H1 (cell line): ENCODE results near the gene GALNT17. TPM values are rescaled to one million over a fixed set of nuclear protein-coding genes. Genes with fewer than 3 reads are reported as not detected.

Source experiments
- CTCF ChIA-PET: fragments of 300-600 bp; sonication (Branson Sonifier 250); formaldehyde crosslinking; loops from one replicate; lab custom pipeline; 2021; ENCODE audit not compliant: partially characterized antibody; lab: Charles Lee
- POLR2A ChIA-PET: fragments of 300-600 bp; sonication (Branson Sonifier 250); formaldehyde crosslinking; loops from one replicate; lab custom pipeline; 2021; ENCODE audit warnings: inconsistent platforms; ENCODE audit not compliant: partially characterized antibody; lab: Charles Lee
- DNase-seq, 2 experiments: peaks; one replicate each; pipeline versions ENCODE4 v3.0.0 to v3.0.0-alpha.2; 2010 to 2022; ENCODE audit warnings: low spot score in 2 of 2, low read depth in 1 of 2, mixed read lengths in 1 of 2
- FAIRE-seq: peaks from 2 replicates; lab custom pipeline; 2011; peaks lifted over from hg19 to GRCh38; lab: Jason Lieb, UNC
- H2AFZ ChIP-seq: 2 replicates; pipeline ENCODE4 v1.8.1; 2012; ENCODE audit warnings: low read length, inconsistent platforms
- H2AK5ac ChIP-seq: 2 replicates; pipeline ENCODE4 v1.6.1; 2013; ENCODE audit warnings: low read depth, low read length
- H2BK120ac ChIP-seq: replicated peaks from 2 replicates; pipeline ENCODE3; 2013; ENCODE audit warnings: low read depth, low read length, inconsistent platforms
- H2BK12ac ChIP-seq: 2 replicates; pipeline ENCODE4 v1.6.1; 2013; ENCODE audit warnings: low read depth, low read length
- H2BK15ac ChIP-seq: 2 replicates; pipeline ENCODE4 v1.6.1; 2013; ENCODE audit warnings: low read length
- H2BK20ac ChIP-seq: 2 replicates; pipeline ENCODE4 v1.6.1; 2013; ENCODE audit warnings: low read length
- H2BK5ac ChIP-seq: 2 replicates; pipeline ENCODE4 v1.6.1; 2013; ENCODE audit warnings: low read depth, low read length
- H3K14ac ChIP-seq: 2 replicates; pipeline ENCODE4 v1.6.1; 2013; ENCODE audit warnings: inconsistent platforms; ENCODE audit not compliant: insufficient read length
- H3K18ac ChIP-seq: 2 replicates; pipeline ENCODE4 v1.6.1; 2013; ENCODE audit warnings: low read length; ENCODE audit errors: extremely low read depth
- H3K23ac ChIP-seq: 2 replicates; pipeline ENCODE4 v1.6.1; 2013; ENCODE audit warnings: inconsistent platforms; ENCODE audit not compliant: insufficient read length
- H3K23me2 ChIP-seq: 2 replicates; pipeline ENCODE4 v1.6.1; 2013; ENCODE audit warnings: low read depth, low read length
- H3K27ac ChIP-seq: 2 replicates; pipeline ENCODE4 v1.6.1; 2011; ENCODE audit warnings: low read depth, low read length, inconsistent platforms
- H3K27me3 ChIP-seq, 4 experiments: replicated peaks in 1 of 4; 1 replicate in 1 of 4; 2 replicates in 3 of 4; pipeline versions ENCODE4 v1.6.1 to v1.8.1; 2011 to 2013; ENCODE audit warnings: low read length in 3 of 4, mild to moderate bottlenecking in 3 of 4, inconsistent platforms in 2 of 4, mixed read lengths in 2 of 4, moderate library complexity in 1 of 4; ENCODE audit not compliant: control insufficient read depth in 3 of 4, insufficient read depth in 3 of 4; ENCODE audit errors: extremely low read depth in 1 of 4
- H3K36me3 ChIP-seq, 4 experiments: 2 replicates each; pipeline versions ENCODE4 v1.6.1 to v1.8.1; 2011 to 2013; ENCODE audit warnings: mild to moderate bottlenecking in 4 of 4, low read length in 3 of 4, moderate library complexity in 2 of 4, control low read depth in 1 of 4, inconsistent platforms in 1 of 4; ENCODE audit not compliant: insufficient read depth in 4 of 4, control insufficient read depth in 2 of 4
- H3K4ac ChIP-seq: replicated peaks from 2 replicates; pipeline ENCODE3; 2013; ENCODE audit warnings: low read length, low read depth, mixed read lengths, inconsistent platforms; ENCODE audit not compliant: insufficient read length
- H3K4me1 ChIP-seq, 4 experiments: replicated peaks in 1 of 4; 1 replicate in 1 of 4; 2 replicates in 3 of 4; pipeline versions ENCODE4 v1.6.1 to v1.8.1; 2011 to 2013; ENCODE audit warnings: low read length in 3 of 4, inconsistent platforms in 2 of 4, mixed read lengths in 1 of 4; ENCODE audit not compliant: insufficient read depth in 4 of 4, control insufficient read depth in 3 of 4
- H3K4me2 ChIP-seq, 2 experiments: 2 replicates each; pipeline versions ENCODE4 v1.6.1 to v1.8.1; 2011 to 2013; ENCODE audit warnings: low read depth in 2 of 2, low read length in 2 of 2, control low read depth in 1 of 2, inconsistent platforms in 1 of 2, mild to moderate bottlenecking in 1 of 2; ENCODE audit not compliant: insufficient read depth in 1 of 2
- H3K4me3 ChIP-seq, 4 experiments: fragments of 200-600, 300-600 bp in 1 of 4; sonication (generic), shearing (Covaris generic), sonication (Bioruptor Twin) in 1 of 4; 2 replicates each; pipeline versions ENCODE4 v1.5.1 to v1.8.1; 2011 to 2016; ENCODE audit warnings: low read length in 4 of 4, low read depth in 3 of 4, control low read depth in 2 of 4, inconsistent platforms in 2 of 4, mild to moderate bottlenecking in 2 of 4, mixed read lengths in 1 of 4, moderate library complexity in 1 of 4; ENCODE audit not compliant: insufficient read depth in 2 of 4; ENCODE audit errors: extremely low read depth in 1 of 4
- H3K56ac ChIP-seq: replicated peaks from 2 replicates; pipeline ENCODE3; 2013; ENCODE audit warnings: low read depth, mild to moderate bottlenecking, mixed read lengths, low read length, inconsistent platforms; ENCODE audit not compliant: insufficient read length
- H3K79me1 ChIP-seq: 2 replicates; pipeline ENCODE4 v1.6.1; 2013; ENCODE audit warnings: low read depth, low read length, control low read depth
- H3K79me2 ChIP-seq, 2 experiments: 2 replicates each; pipeline versions ENCODE4 v1.6.1 to v1.8.1; 2012 to 2013; ENCODE audit warnings: low read length in 2 of 2, mild to moderate bottlenecking in 2 of 2, inconsistent platforms in 1 of 2; ENCODE audit not compliant: insufficient read depth in 2 of 2, control insufficient read depth in 1 of 2
- H3K9ac ChIP-seq, 4 experiments: replicated peaks in 1 of 4; 1 replicate in 1 of 4; 2 replicates in 3 of 4; pipeline versions ENCODE4 v1.6.1 to v1.8.1; 2011 to 2013; ENCODE audit warnings: low read depth in 3 of 4, low read length in 3 of 4, control low read depth in 2 of 4, mild to moderate bottlenecking in 2 of 4, moderate library complexity in 2 of 4, inconsistent platforms in 1 of 4; ENCODE audit errors: extremely low read depth in 1 of 4
- H3K9me3 ChIP-seq, 2 experiments: 2 replicates each; pipeline versions ENCODE4 v1.6.1 to v1.8.1; 2012 to 2013; ENCODE audit warnings: mild to moderate bottlenecking in 2 of 2, moderate library complexity in 2 of 2, control low read depth in 1 of 2, inconsistent platforms in 1 of 2, low read depth in 1 of 2, low read length in 1 of 2, mixed read lengths in 1 of 2; ENCODE audit not compliant: insufficient read depth in 2 of 2
- H4K20me1 ChIP-seq, 2 experiments: replicated peaks in 1 of 2; 2 replicates each; pipeline versions ENCODE3 to v1.8.1; 2011 to 2013; ENCODE audit warnings: inconsistent platforms in 2 of 2, low read length in 2 of 2, mild to moderate bottlenecking in 1 of 2; ENCODE audit not compliant: insufficient read depth in 2 of 2, control insufficient read depth in 1 of 2
- H4K5ac ChIP-seq: 2 replicates; pipeline ENCODE4 v1.6.1; 2013; ENCODE audit warnings: low read length, low read depth, mixed read lengths, inconsistent platforms; ENCODE audit not compliant: insufficient read length
- H4K8ac ChIP-seq: 2 replicates; pipeline ENCODE4 v1.8.0; 2013; ENCODE audit warnings: mild to moderate bottlenecking, moderate library complexity, low read length, inconsistent platforms; ENCODE audit not compliant: insufficient read depth; ENCODE audit errors: extremely low read depth
- H4K91ac ChIP-seq: replicated peaks from 2 replicates; pipeline ENCODE3; 2013; ENCODE audit warnings: low read length, mixed read lengths, inconsistent platforms; ENCODE audit not compliant: insufficient read length
- ASH2L ChIP-seq: fragments of 200-600, 300-600 bp; sonication (generic); IDR thresholded peaks from one replicate; pipeline ENCODE4 v1.7.1; 2017; ENCODE audit warnings: low read length
- CHD2 ChIP-seq: IDR thresholded peaks from 2 replicates; pipeline ENCODE4 v1.6.1; 2012; ENCODE audit warnings: low read length, improper control_type of control experiment
- HDAC6 ChIP-seq: IDR thresholded peaks from one replicate; pipeline ENCODE4 v1.7.1; 2012; ENCODE audit warnings: low read depth, mild to moderate bottlenecking, inconsistent platforms, low read length, moderate library complexity
- KDM1A ChIP-seq: fragments of 200-600, 300-600 bp; sonication (generic); IDR thresholded peaks from 2 replicates; pipeline ENCODE4 v1.7.1; 2016; ENCODE audit warnings: mild to moderate bottlenecking, low read length, borderline replicate concordance
- KDM4A ChIP-seq: IDR thresholded peaks from one replicate; pipeline ENCODE4 v1.7.1; 2012; ENCODE audit warnings: low read depth, mild to moderate bottlenecking, moderate library complexity, low read length, inconsistent platforms; ENCODE audit not compliant: severe bottlenecking
- MAFK ChIP-seq: IDR thresholded peaks from 2 replicates; pipeline ENCODE4 v1.6.1; 2012; ENCODE audit warnings: low read depth, mild to moderate bottlenecking, improper control_type of control experiment, low read length
- NANOG ChIP-seq: IDR thresholded peaks from 2 replicates; pipeline ENCODE4 v1.6.1; 2011; ENCODE audit warnings: low read length, low read depth, mild to moderate bottlenecking, inconsistent platforms; ENCODE audit not compliant: insufficient read depth, poor library complexity, severe bottlenecking
- SRF ChIP-seq: IDR thresholded peaks from 2 replicates; pipeline ENCODE4 v1.6.1; 2011; ENCODE audit warnings: mild to moderate bottlenecking, low read depth, low read length, moderate library complexity
- TBP ChIP-seq: IDR thresholded peaks from 2 replicates; pipeline ENCODE4 v1.6.1; 2011; ENCODE audit warnings: low read depth, low read length, improper control_type of control experiment
- TCF12 ChIP-seq: IDR thresholded peaks from 2 replicates; pipeline ENCODE4 v1.6.1; 2011; ENCODE audit warnings: low read depth, mild to moderate bottlenecking, low read length
- TEAD4 ChIP-seq: IDR thresholded peaks from 2 replicates; pipeline ENCODE4 v1.6.1; 2012; ENCODE audit warnings: low read depth, low read length, inconsistent platforms, mixed read lengths
- WGBS, 2 experiments: shearing (Covaris generic) in 1 of 2; methylation state at CpG; one replicate each; pipeline versions ENCODE4 v1.1.6 to v1.1.7; 2013 to 2015; ENCODE audit warnings: low lambda C conversion rate in 2 of 2, mixed read lengths in 2 of 2, inconsistent platforms in 1 of 2, low coverage in 1 of 2, missing lambda C conversion rate in 1 of 2; ENCODE audit not compliant: insufficient replicate concordance in 2 of 2, insufficient coverage in 1 of 2, insufficient read length in 1 of 2; ENCODE audit errors: extremely low coverage in 1 of 2, missing lambda C conversion rate in 1 of 2; 5-methylcytosine and 5-hydroxymethylcytosine counted together
- polyA plus RNA-seq, 7 experiments: library from polyadenylated mRNA; depleted of rRNA in 3 of 7; stranded (reverse) in 5 of 7; unstranded in 2 of 7; fragments of >200 nt in 5 of 7; fragments of 200-250 nt in 2 of 7; gene quantifications; 1 replicate in 5 of 7; 2 replicates in 1 of 7; 4 replicates in 1 of 7; pipeline versions ENCODE4 v1.2.1 to v1.2.3, GENCODE V29; 2011 to 2013; ENCODE audit warnings: missing spikeins in 2 of 7, mixed read lengths in 2 of 7
- total RNA-seq: library from RNA; stranded (reverse); fragmentation: NEBNext Ultra II Directional; extraction: Animal tissue kit (Norgen Biotek cat#: 25700); gene quantifications from 2 replicates; pipeline ENCODE4 v1.2.1, GENCODE V29; 2021
- TF ChIP-seq, protein P1 (sequence below): IDR thresholded peaks from 2 replicates; pipeline ENCODE4 v1.6.1; 2012; ENCODE audit warnings: low read length, inconsistent platforms

GALNT17 gene
- total and polyA plus RNA-seq, 2 of the 8 experiments (the other 6 are each of a cell fraction or from before 2014, with no cell fraction given): 37.7 to 47.0 TPM

DNA sequence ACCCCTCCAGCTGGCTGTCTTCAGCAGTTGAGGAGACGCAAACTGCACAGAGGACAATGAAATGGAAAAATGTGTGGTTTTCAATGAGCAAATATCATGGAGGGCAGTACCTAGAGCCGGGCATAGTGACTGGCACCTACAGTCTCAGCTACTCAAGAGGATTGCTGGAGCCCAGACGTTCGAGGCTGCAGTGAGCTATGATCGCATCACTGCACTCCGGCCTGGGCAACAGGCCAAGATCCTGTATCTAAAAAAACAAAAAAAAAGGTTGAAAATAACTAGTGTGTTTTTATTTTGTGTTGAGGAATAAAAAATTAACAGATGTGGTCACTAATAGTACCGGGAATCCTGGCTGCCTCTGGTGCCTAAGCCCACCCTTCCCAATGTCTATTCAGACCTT lies 345.5 kb downstream of the GALNT17 start:
- H3K4ac ChIP-seq: peak overlapping the region; percentile 89
- H2BK120ac ChIP-seq: peak overlapping the region; percentile 79
- H3K4me2 ChIP-seq: no peak overlapping the region
- H4K91ac ChIP-seq: peak overlapping the region; percentile 52
- peaks cover 0 to 13% (median 4%) of the 10 kb centered on the region in 4 experiments; a peak in 4 of 8 replicates for H3K36me3 ChIP-seq
- H3K18ac ChIP-seq: peak overlapping the region; percentile 51; the same call in 1 of the 2 replicates
- H2AFZ ChIP-seq: no peak overlapping the region
- ChIA-PET CTCF (interaction anchor here (0.7 to 2.0 kb wide), 3 partner anchors 11 to 28 kb away, joined by 3 to 5 read pairs (median 4); no protein-coding TSS in a partner anchor), POLR2A (no interaction called here)
- FAIRE-seq (no peak), DNase-seq (no peak)
- H3K4me1 ChIP-seq: peaks cover 7 to 15% (median 12%) of the 10 kb centered on the region in 4 experiments; a peak in 6 of 7 replicates
- H3K23ac ChIP-seq: no peak overlapping the region
- no peaks in the 10 kb centered on the region for H4K20me1 ChIP-seq
- H3K79me2 ChIP-seq: peaks cover 0 to 4% of the 10 kb centered on the region in 2 experiments; a peak in 1 of 4 replicates
- no peak overlapping the region for H4K5ac ChIP-seq
- no peaks in the 10 kb centered on the region for H3K27me3 ChIP-seq
- H3K9me3 ChIP-seq: peaks cover 10 to 13% of the 10 kb centered on the region in 2 experiments
- H3K56ac ChIP-seq: no peak overlapping the region
- H3K4me3 ChIP-seq: no peak overlapping the region
- peak overlapping the region; percentile 61; the same call in 1 of the 2 replicates for H2BK5ac ChIP-seq
- H3K14ac ChIP-seq: no peak overlapping the region
- H3K23me2 ChIP-seq: no peaks in the 10 kb centered on the region
- peak overlapping the region; percentile 99 for H2BK20ac ChIP-seq
- H3K79me1 ChIP-seq: no peaks in the 10 kb centered on the region
- no peak overlapping the region for H3K9ac ChIP-seq
- H3K27ac ChIP-seq: no peak overlapping the region
- 89% methylated on average over 7 of the region's 7 CpGs; no CpG with 5 or more reads in 1 of the 2 experiments for WGBS, 2 experiments
- no peak overlapping the region for H4K8ac ChIP-seq
- H2BK15ac ChIP-seq: 0 out of 2 replicates have a peak overlapping the region, but pooled peaks have one; percentile 88
- peak overlapping the region; percentile 77; the same call in 1 of the 2 replicates for H2AK5ac ChIP-seq
- peak overlapping the region; percentile 90; the same call in 1 of the 2 replicates for H2BK12ac ChIP-seq
- TF ChIP-seq NANOG (no peak), KDM4A (no peak), TEAD4 (no peak), TCF12 (no peak), MAFK (no peak), ASH2L (no peak), HDAC6 (no peak), SRF (no peak), TBP (no peak), KDM1A (no peak), CHD2 (no peak)
- TF ChIP-seq, protein P1, sequence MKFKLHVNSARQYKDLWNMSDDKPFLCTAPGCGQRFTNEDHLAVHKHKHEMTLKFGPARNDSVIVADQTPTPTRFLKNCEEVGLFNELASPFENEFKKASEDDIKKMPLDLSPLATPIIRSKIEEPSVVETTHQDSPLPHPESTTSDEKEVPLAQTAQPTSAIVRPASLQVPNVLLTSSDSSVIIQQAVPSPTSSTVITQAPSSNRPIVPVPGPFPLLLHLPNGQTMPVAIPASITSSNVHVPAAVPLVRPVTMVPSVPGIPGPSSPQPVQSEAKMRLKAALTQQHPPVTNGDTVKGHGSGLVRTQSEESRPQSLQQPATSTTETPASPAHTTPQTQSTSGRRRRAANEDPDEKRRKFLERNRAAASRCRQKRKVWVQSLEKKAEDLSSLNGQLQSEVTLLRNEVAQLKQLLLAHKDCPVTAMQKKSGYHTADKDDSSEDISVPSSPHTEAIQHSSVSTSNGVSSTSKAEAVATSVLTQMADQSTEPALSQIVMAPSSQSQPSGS: no peak
